Esophagus squamous epithelium (tissue), 5 donors: ENCODE data around the gene RBM6. TPM values are rescaled to one million over a fixed set of nuclear protein-coding genes. Genes with fewer than 3 reads are reported as not detected.
"Not testable (repeated sequence)": the region's sequence is repeated elsewhere in the genome, so short reads cannot be mapped to it uniquely, and the experiment has no call there.

Experiments used
- DNase-seq: peaks from one replicate; lab custom pipeline; 2025; lab: John Stamatoyannopoulos, UW
- H3K27ac ChIP-seq, 4 donors: fragments of 200-600 bp; sonication (generic); one replicate each; pipeline ENCODE4 v1.5.1; 2016 to 2019; ENCODE audit warnings: mild to moderate bottlenecking in 1 of 4
- H3K27me3 ChIP-seq, 4 donors: fragments of 200-600 bp; sonication (generic); 1 replicate in 3 of 4; 2 replicates in 1 of 4; pipeline versions ENCODE4 v1.5.1 to v1.6.0; 2017 to 2021; ENCODE audit warnings: antibody characterized with exemption in 1 of 4
- H3K36me3 ChIP-seq, 3 donors: fragments of 200-600 bp; sonication (generic); one replicate each; pipeline ENCODE4 v1.5.1; 2016 to 2019
- H3K4me1 ChIP-seq, 3 donors: fragments of 200-600 bp; sonication (generic); one replicate each; pipeline ENCODE4 v1.5.1; 2017 to 2019
- H3K4me3 ChIP-seq, 4 donors: fragments of 200-600 bp; sonication (generic); 1 replicate in 3 of 4; 2 replicates in 1 of 4; pipeline ENCODE4 v1.5.1; 2016 to 2019; ENCODE audit warnings: mild to moderate bottlenecking in 2 of 4, moderate library complexity in 1 of 4
- H3K9me3 ChIP-seq, 3 donors: fragments of 200-600 bp; sonication (generic); one replicate each; pipeline ENCODE4 v1.5.1; 2016 to 2019
- CTCF ChIP-seq, 6 experiments: fragments of 450-650 bp in 4 of 6; fragments of 200-600 bp in 2 of 6; sonication (generic) in 2 of 6; IDR thresholded peaks; one replicate each; pipeline ENCODE4 v1.5.1; 2016 to 2019; ENCODE audit warnings: antibody characterized with exemption in 6 of 6, mild to moderate bottlenecking in 4 of 6, moderate library complexity in 4 of 6
- POLR2A ChIP-seq, 4 donors: fragments of 450-650 bp; IDR thresholded peaks; one replicate each; pipeline ENCODE4 v1.6.1; 2017; ENCODE audit warnings: antibody characterized with exemption in 4 of 4, mild to moderate bottlenecking in 4 of 4, moderate library complexity in 3 of 4
- WGBS, 2 donors: methylation state at CpG; one replicate each; pipeline ENCODE4 v1.1.5; 2018; 5-methylcytosine and 5-hydroxymethylcytosine counted together
- intact Hi-C: fragments of 100-400 bp; cut with DNase I; formaldehyde crosslinking; loops from one replicate; pipeline ENCODE4 v1.15.0; 2022
- total RNA-seq, 4 donors: library from RNA; depleted of rRNA; stranded (reverse); fragments of >200 nt; gene quantifications; one replicate each; pipeline ENCODE4 v1.1.0, GENCODE V29; 2016
- donor health status: DM: yes; HTN: yes; CAD: no.

Gene RBM6
- total RNA-seq, 4 donors from 2014 or later: 32.2 to 85.1 (median 42.7) TPM

GRCh38 chr3:49929291-49930167 is 10.4 kb upstream of the RBM6 start, which contains the start of gene MON1A:
Gene MON1A, minus strand, starts transcription at chr3:49929811. Its CDS starts 16,465 bp downstream, at chr3:49913346.
- Histone ChIP-seq H3K4me1 (peaks cover 21 to 34% (median 22%) of the 10 kb centered on the region in 3 donors), H3K27me3 (no peaks in the 10 kb centered on the region), H3K9me3 (no peaks in the 10 kb centered on the region), H3K4me3 (peak within 1 kb of the TSS; percentile 47 to 89 (median 82)), H3K27ac (peak within 1 kb of the TSS; percentile 78 to 91 (median 88)), H3K36me3 (no peaks in the 10 kb centered on the region)
- 0 to 1% methylated on average over 3 to 19 of the region's 56 CpGs for WGBS, 2 donors
- peak; percentile 43 for DNase-seq
- TF ChIP-seq POLR2A (IDR thresholded peaks at IDR 0.05) (peak in 2 of 4 donors; percentile 34 to 61), CTCF (IDR thresholded peaks at IDR 0.05) (peak in 5 of 6 experiments; percentile 15 to 30 (median 24))
- intact Hi-C loops: no loop called here

- intact Hi-C loops: no loop called here
- no peak for DNase-seq
- WGBS, 2 donors: 38 to 45% methylated on average over 16 of the region's 16 CpGs
- H3K27me3 ChIP-seq: no peaks in the 10 kb centered on the region
- peak overlapping the region; percentile 47 to 89 (median 82) for H3K4me3 ChIP-seq
- peak overlapping the region; percentile 78 to 91 (median 88) for H3K27ac ChIP-seq
- TF ChIP-seq POLR2A (IDR thresholded peaks at IDR 0.05) (no peak), CTCF (IDR thresholded peaks at IDR 0.05) (no peak)
- peaks cover 21 to 30% (median 22%) of the 10 kb centered on the region in 3 donors for H3K4me1 ChIP-seq
- H3K9me3 ChIP-seq: no peaks in the 10 kb centered on the region
- H3K36me3 ChIP-seq: no peaks in the 10 kb centered on the region
These were observed 9.7 kb upstream of the RBM6 start for GRCh38 chr3:49930168-49930690.

- Histone ChIP-seq H3K27me3 (no peaks in the 10 kb centered on the region), H3K27ac (peak overlapping the region in 3 of 4 donors; percentile 86 to 91 (median 89)), H3K4me3 (no peak overlapping the region), H3K4me1 (peaks cover 21 to 30% (median 22%) of the 10 kb centered on the region in 3 donors), H3K9me3 (no peaks in the 10 kb centered on the region), H3K36me3 (no peaks in the 10 kb centered on the region)
- intact Hi-C loops: no loop called here
- TF ChIP-seq POLR2A (IDR thresholded peaks at IDR 0.05): no peak
- no peak for TF ChIP-seq CTCF (IDR thresholded peaks at IDR 0.05)
- 100% methylated on average over 1 of the region's 1 CpG for WGBS, 2 donors
- DNase-seq: no peak
These were observed 9.0 kb upstream of the RBM6 start for GRCh38 chr3:49930922-49931321.

- 75 to 89% methylated on average over 15 of the region's 15 CpGs for WGBS, 2 donors
- H3K27me3 ChIP-seq, H3K36me3 ChIP-seq, H3K27ac ChIP-seq, DNase-seq, intact Hi-C loops, H3K9me3 ChIP-seq, H3K4me3 ChIP-seq: not testable (repeated sequence)
- peaks cover 21 to 30% (median 22%) of the 10 kb centered on the region in 3 donors for H3K4me1 ChIP-seq
These were observed 7.7 kb upstream of the RBM6 start for GRCh38 chr3:49932281-49932680.

GRCh38 chr3:49937090-49937489 is 2.9 kb upstream of the RBM6 start:
- intact Hi-C loops: no loop called here
- no peak overlapping the region for H3K4me3 ChIP-seq
- H3K27me3 ChIP-seq: no peaks in the 10 kb centered on the region
- peaks cover 11 to 21% (median 15%) of the 10 kb centered on the region in 3 donors for H3K4me1 ChIP-seq
- TF ChIP-seq POLR2A (IDR thresholded peaks at IDR 0.05): no peak
- TF ChIP-seq CTCF (IDR thresholded peaks at IDR 0.05): no peak
- DNase-seq: no peak
- 59 to 68% methylated on average over 3 of the region's 3 CpGs for WGBS, 2 donors
- H3K27ac ChIP-seq: no peak overlapping the region
- no peaks in the 10 kb centered on the region for H3K36me3 ChIP-seq
- H3K9me3 ChIP-seq: no peaks in the 10 kb centered on the region
